IPS-NIHi7 (cell line): Measurements from ENCODE around the gene GORAB.
A peak's percentile ranks its signal among the peaks of the same experiment; 100 is the strongest.

Experiments used
- DNase-seq: peaks from one replicate; pipeline ENCODE4 v3.0.0; 2012; ENCODE audit warnings: mixed read lengths; ENCODE audit errors: extremely low spot score

The GORAB gene

GRCh38 chr1:170538687-170539086 is 6.7 kb downstream of the GORAB start:
- no peak for DNase-seq

GRCh38 chr1:170539154-170539553 is 7.2 kb downstream of the GORAB start:
- no peak for DNase-seq

- DNase-seq, result no peak
These were observed 12.7 kb downstream of the GORAB start for GRCh38 chr1:170544624-170545023.

GRCh38 chr1:170545476-170545875 is 13.5 kb downstream of the GORAB start:
- no peak for DNase-seq

GRCh38 chr1:170547255-170547654 is 15.3 kb downstream of the GORAB start:
- no peak for DNase-seq

- no peak for DNase-seq
These were observed 16.5 kb downstream of the GORAB start for GRCh38 chr1:170548497-170548896.

GRCh38 chr1:170555370-170555769 is 23.4 kb downstream of the GORAB start:
- no peak for DNase-seq

- no peak for DNase-seq
These were observed 25.0 kb downstream of the GORAB start for GRCh38 chr1:170556917-170557316.

- no peak for DNase-seq
These were observed 26.8 kb downstream of the GORAB start for GRCh38 chr1:170558731-170559130.

GRCh38 chr1:170559166-170559565 is 27.2 kb downstream of the GORAB start:
- DNase-seq, result no peak

GRCh38 chr1:170560681-170561285 is 28.8 kb downstream of the GORAB start:
- DNase-seq, result no peak

- DNase-seq, result peak; percentile 67
These were observed 30.8 kb downstream of the GORAB start for GRCh38 chr1:170562646-170563338.

GRCh38 chr1:170567214-170567613 is 35.2 kb downstream of the GORAB start:
- no peak for DNase-seq

- DNase-seq, result no peak
These were observed 36.2 kb downstream of the GORAB start for GRCh38 chr1:170568197-170568596.

GRCh38 chr1:170576980-170577379 is 45.0 kb downstream of the GORAB start:
- DNase-seq, result no peak

- DNase-seq, result no peak
These were observed 46.4 kb downstream of the GORAB start for GRCh38 chr1:170578359-170578758.

- peak; percentile 13 for DNase-seq
These were observed 48.9 kb downstream of the GORAB start for GRCh38 chr1:170580636-170581440.

- no peak for DNase-seq
These were observed 51.2 kb downstream of the GORAB start for GRCh38 chr1:170583186-170583585.

GRCh38 chr1:170586321-170587252 is 54.6 kb downstream of the GORAB start:
- DNase-seq, result no peak

- DNase-seq, result no peak
These were observed 55.3 kb downstream of the GORAB start for GRCh38 chr1:170587253-170587593.

- DNase-seq, result no peak
These were observed 59.1 kb downstream of the GORAB start for GRCh38 chr1:170590921-170591705.
